ENCODE data around the gene SH2D1B.
"Not testable (repeated sequence)": the region's sequence is repeated elsewhere in the genome, so short reads cannot be mapped to it uniquely, and the experiment has no call there.

Gene SH2D1B, protein sequence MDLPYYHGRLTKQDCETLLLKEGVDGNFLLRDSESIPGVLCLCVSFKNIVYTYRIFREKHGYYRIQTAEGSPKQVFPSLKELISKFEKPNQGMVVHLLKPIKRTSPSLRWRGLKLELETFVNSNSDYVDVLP

DNA sequence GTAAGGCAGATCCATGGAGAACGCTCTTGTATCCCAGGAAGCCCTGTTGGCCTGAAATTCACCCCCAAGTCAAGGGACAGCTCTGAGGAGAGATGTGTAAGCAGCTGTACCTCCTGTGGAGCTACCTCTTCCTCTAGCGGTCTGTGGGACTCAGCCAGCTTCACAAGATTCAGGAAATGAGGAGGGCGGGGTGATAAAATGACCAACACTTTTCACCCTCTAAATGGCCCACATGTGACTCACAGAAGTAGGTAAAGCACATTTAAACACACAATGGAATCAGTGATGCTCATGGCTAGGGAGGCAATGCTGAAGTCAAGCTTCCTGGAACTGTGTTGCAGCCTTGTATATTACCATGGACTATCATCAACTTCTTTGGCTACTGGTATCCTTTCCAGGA is at the start of gene SH2D1B:
Gene SH2D1B, minus strand, starts transcription at position 135 of the 400 bp plus-strand sequence. Its CDS starts 120 bp downstream, at position 15.
- no peak within 1 kb of the TSS for H3K4me3 ChIP-seq (ENCODE audit: low read length)
- no peak for DNase-seq (ENCODE audit: low read depth)
- TF ChIP-seq, protein P1, sequence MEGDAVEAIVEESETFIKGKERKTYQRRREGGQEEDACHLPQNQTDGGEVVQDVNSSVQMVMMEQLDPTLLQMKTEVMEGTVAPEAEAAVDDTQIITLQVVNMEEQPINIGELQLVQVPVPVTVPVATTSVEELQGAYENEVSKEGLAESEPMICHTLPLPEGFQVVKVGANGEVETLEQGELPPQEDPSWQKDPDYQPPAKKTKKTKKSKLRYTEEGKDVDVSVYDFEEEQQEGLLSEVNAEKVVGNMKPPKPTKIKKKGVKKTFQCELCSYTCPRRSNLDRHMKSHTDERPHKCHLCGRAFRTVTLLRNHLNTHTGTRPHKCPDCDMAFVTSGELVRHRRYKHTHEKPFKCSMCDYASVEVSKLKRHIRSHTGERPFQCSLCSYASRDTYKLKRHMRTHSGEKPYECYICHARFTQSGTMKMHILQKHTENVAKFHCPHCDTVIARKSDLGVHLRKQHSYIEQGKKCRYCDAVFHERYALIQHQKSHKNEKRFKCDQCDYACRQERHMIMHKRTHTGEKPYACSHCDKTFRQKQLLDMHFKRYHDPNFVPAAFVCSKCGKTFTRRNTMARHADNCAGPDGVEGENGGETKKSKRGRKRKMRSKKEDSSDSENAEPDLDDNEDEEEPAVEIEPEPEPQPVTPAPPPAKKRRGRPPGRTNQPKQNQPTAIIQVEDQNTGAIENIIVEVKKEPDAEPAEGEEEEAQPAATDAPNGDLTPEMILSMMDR (conservative IDR thresholded peaks at IDR 0.05; ENCODE audit: low read length): no peak

DNA sequence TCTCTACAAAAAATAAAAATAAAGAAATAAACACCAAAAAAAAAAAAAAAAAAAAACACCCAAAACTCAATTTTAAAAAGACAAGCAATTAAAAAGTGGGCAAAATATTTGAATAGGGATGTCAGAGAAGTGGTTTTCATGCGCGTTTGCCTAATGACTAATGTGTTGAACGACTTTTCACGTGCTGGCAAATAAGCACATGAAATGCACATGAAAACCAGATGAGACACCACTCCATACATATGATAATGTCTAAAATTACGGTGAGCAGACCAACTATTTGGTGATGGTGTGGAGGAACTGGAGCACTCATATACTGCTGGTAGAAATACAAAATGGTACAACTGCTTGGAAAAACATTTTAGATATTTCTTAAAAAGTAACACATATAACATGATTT is 46.3 kb upstream of the SH2D1B start:
- peak; percentile 30 for DNase-seq (ENCODE audit: low read depth)
- TF ChIP-seq, protein P1 (conservative IDR thresholded peaks at IDR 0.05; ENCODE audit: low read length): no peak
- H3K4me3 ChIP-seq (ENCODE audit: low read length): no peak overlapping the region

DNA sequence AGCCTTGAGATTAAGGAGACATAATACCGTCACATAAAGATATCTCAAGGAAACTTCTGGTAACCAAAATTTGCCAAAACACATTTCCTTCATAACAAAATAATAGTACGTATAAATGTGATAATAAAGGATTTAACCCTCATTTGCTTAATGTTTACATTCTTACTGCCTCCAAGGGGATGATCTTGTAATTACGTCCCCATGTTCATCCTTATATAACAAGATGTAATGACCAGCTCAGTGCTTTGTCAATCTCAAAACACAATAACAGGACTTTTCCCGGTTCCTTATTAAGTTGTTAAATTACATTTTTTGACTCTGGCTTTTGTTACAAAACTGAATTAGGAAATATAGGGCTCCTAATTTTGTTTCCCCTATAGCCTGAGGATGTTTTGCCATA is 44.4 kb upstream of the SH2D1B start:
- TF ChIP-seq, protein P1 (conservative IDR thresholded peaks at IDR 0.05; ENCODE audit: low read length): no peak
- no peak overlapping the region for H3K4me3 ChIP-seq (ENCODE audit: low read length)
- DNase-seq (ENCODE audit: low read depth): no peak

DNA sequence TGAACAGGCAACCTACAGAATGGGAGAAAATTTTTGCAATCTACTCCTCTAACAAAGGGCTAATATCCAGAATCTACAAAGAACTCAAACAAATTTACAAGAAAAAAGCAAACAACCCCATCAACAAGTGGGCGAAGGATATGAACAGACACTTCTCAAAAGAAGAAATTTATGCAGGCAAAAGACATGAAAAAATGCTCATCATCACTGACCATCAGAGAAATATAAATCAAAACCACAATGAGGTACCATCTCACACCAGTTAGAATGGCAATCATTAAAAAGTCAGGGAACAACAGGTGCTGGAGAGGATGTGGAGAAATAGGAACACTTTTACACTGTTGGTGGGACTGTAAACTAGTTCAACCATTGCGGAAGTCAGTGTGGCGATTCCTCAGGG is 42.4 kb upstream of the SH2D1B start:
- DNase-seq (ENCODE audit: low read depth); H3K4me3 ChIP-seq (ENCODE audit: low read length): not testable (repeated sequence)

DNA sequence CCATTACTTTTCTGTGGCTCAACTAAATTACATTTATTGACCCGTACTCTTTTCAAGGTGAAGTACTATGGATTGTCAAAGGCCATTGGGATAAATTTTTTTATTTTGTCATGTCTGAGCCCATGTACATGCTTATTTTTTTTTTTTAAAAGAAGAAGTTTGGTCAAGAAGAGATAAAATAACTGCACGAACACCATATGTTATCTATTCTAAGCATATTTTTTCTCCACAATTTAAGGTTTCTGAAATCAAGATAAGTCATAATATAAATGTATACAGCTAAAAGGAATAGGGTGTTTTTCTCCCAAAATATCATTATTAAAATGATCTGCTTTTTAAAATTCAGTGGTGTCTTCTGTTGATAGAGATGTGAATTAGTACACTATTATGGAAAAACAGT is 35.0 kb upstream of the SH2D1B start:
- TF ChIP-seq, protein P1 (conservative IDR thresholded peaks at IDR 0.05; ENCODE audit: low read length): no peak
- H3K4me3 ChIP-seq (ENCODE audit: low read length): no peak overlapping the region
- no peak for DNase-seq (ENCODE audit: low read depth)

DNA sequence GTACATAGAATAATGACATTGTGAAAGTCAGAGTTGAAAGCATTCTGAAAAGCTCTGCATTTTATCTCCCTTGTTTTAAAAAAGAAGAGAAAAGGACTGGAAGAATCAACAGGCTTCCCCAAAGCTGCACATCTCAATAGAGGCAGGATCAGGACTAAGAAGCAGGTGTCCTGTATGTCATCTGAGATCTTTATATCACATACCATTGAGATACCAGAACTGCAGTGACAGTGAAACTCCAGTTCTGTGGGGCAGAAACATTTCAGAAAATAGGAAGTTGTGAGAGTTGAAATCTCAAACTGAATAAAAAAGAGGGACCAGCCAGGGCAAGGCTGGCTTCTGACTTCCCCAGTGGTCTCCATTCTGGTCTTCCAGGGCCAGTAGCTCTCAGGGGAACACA is 33.0 kb upstream of the SH2D1B start:
- no peak for DNase-seq (ENCODE audit: low read depth)
- TF ChIP-seq, protein P1 (conservative IDR thresholded peaks at IDR 0.05; ENCODE audit: low read length): no peak
- no peak overlapping the region for H3K4me3 ChIP-seq (ENCODE audit: low read length)

DNA sequence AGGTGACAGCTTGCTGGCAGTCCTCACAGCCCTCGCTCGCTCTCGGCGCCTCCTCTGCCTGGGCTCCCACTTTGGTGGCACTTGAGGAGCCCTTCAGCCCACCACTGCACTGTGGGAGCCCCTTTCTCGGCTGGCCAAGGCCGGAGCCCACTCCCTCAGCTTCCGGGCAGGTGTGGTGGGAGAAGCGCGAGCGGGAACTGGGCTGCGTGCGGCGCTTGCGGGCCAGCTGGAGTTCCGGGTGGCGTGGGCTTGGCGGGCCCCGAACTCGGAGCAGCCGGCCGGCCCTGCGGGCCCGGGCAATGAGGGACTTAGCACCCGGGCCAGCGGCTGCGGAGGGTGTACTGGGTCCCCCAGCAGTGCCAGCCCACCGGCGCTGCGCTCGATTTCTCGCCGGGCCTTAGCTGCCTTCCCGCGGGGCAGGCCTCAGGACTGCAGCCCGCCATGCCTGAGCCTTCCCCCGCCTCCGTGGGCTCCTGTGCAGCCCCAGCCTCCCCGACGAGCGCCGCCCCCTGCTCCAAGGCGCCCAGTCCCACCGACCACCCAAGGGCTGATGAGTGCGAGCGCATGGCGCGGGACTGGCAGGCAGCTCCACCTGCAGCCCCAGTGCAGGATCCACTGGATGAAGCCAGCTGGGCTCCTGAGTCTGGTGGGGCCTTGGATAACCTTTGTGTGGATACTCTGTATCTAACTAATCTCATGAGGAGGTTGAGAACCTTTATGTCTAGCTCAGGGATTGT is 21.2 kb upstream of the SH2D1B start:
- not testable (repeated sequence) for H3K4me3 ChIP-seq (ENCODE audit: low read length); DNase-seq (ENCODE audit: low read depth)

DNA sequence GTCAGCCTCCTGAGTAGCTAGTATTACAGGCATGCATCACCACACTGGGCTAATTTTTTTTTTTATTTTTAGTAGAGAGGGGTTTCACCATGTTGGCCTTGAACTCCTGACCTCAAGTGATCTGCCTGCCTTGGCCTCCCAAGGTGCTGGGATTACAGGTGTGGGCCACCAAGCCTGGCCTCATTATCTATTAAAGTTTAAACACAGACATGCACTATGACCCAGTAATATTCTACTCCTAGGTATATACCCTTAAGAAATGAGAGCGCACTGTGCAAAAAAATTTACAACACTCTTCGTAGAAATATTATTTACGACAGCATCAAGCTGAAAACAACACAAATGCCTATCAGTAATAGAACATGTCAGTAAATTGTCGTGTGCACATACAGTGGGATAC is 18.6 kb upstream of the SH2D1B start:
- TF ChIP-seq, protein P1 (conservative IDR thresholded peaks at IDR 0.05; ENCODE audit: low read length): no peak
- no peak overlapping the region for H3K4me3 ChIP-seq (ENCODE audit: low read length)
- DNase-seq (ENCODE audit: low read depth): no peak
